GM21423 (cell line): ENCODE results near the gene SCN2B.
A peak's percentile ranks its signal among the peaks of the same experiment; 100 is the strongest.

Experiments used
- ATAC-seq: cut with Tn5 transposase; IDR thresholded peaks from one replicate; pipeline ENCODE4 v1.9.1; 2021; ENCODE audit warnings: mild to moderate bottlenecking, moderate library complexity; ENCODE audit not compliant: unreplicated experiment

Gene SCN2B

DNA sequence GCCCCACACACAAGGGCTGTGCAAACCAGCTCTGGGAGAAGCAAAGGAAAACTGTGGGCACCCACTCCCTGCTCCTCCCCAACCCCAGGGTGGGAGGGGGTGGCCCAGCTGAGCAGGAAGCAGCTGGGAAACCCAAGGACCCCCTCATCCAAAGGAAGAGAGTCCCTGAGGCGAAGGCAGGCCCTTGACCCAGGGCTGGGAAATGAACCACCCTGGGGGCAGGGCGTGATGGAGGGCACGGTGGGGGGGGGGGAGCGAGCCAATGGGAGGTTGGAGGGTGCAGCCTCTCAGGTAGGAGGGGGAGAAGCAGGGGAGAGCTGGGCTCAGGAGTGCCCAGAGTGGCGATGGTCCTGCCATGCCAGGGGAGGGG lies 40.7 kb downstream of the SCN2B start:
- ATAC-seq = no peak

DNA sequence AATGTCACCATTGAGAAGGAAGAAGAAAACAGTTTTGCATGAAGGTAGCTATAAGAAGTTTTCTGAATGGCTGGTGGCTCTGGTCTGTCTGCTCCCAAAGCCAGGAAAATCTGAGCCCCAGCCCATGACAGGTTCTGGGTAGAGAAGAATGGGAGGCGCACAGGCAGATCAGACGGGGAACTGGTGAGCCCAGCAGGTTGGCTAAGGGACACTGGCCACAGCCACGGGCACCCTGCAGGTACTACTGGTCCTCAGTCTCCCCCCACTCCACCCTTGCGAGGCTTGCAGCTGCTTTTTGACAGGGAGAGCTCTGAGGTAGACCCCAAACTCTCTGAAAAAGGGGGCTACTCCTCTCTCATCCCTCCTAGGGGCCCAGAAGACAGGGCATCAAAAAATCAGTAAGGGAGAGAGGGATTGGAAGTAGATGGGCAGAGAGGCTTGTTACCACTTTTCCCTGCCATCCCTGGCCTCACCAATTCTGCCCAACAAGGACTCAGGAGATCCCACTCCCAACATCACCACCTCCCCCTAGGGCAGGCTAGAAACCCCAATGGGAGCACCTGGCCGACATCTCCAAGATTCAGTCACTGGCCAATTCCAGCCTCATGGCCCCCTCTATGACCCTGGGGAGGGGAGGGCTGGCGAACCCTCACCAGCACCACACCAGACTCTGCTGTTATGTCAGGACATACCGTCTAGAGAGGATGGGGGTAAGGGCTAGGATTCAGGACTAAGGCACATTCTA lies 41.2 kb downstream of the SCN2B start:
- ATAC-seq = no peak

DNA sequence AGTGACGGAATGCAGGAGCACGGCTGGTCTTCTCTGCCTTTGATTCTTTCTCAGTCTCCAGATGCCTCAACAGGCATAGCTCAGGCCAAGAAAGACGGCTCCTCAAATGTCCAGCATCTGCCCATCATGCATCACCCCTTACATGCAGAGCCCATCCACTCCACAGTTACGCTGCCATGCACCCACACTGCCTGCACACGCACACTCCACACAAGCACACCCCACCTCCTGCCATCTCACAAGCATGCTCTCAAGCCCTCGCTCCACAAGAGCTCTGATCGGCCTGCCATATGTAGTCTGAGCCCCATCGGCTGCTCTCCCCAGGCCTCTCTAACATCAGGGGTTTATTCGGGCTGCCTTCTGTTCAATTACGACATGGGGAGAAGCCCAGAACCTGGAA lies 42.6 kb downstream of the SCN2B start:
- ATAC-seq = no peak

DNA sequence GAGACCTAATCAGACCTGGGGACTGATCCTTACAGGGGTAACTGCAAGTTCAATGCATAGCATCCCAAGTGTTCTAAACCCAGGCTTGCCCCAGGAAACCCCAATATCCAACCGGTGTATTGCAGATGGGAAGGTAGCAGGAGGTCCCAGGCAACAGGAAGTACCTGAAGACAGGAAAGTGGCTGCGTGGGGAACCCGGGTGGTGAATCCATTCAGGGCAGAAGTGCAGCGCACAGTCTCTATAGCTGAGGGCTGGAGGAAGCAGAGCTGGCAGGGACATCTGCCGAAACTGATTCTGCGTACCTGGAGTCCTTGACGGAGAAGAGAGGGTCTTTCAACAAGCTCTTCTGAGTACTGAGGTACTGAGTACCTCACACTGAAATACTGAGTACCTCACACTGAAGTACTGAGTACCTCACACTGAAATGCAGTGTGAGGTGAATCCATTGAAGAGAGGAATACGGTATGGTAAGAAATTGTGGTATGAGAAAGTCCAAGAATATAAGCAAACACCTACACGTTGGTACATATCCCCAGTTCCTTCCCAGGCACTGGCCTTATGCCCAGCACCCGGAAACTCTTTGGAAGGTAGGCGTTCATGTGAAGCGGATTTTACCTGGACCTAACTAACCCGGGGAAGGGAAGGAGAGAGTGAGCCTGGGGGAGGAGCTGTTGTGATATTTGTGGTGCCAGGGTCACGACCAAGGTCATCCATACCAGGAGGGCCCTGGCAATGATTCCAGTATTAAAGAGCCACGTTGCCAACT lies 43.9 kb downstream of the SCN2B start:
- no peak for ATAC-seq

DNA sequence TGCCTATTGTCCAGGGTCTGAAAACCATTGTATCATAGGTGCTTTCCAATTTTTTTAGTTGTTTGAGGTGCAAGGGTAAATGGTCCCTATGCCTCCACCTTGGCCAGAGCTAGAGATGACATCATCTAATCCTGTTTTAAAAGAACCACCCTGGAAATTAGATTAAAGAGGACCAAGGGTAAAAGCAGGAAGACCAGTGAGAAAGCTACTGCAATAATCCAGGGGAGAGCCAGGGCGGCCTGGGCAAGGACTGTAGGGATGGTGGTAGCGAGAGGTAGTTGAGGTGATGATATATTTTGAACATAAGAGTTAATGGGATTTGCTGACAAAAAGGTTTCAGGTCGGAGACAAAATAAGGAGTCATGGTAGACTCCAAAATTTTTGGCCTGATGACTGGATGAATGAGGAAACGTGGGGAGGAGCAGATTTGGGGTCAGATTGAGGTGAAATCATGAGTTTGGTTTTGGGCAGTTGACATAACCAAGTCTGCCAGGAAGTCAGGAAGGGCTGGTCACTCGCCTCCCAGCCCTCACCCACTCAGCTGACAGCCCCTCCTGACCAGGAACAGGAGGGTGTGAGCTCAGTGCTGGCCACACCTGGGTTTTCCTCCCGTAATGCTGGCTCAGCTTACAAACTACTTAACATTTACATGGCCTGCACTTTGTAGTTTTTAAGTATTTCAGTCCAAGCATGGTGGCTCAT lies 46.8 kb downstream of the SCN2B start:
- no peak for ATAC-seq

DNA sequence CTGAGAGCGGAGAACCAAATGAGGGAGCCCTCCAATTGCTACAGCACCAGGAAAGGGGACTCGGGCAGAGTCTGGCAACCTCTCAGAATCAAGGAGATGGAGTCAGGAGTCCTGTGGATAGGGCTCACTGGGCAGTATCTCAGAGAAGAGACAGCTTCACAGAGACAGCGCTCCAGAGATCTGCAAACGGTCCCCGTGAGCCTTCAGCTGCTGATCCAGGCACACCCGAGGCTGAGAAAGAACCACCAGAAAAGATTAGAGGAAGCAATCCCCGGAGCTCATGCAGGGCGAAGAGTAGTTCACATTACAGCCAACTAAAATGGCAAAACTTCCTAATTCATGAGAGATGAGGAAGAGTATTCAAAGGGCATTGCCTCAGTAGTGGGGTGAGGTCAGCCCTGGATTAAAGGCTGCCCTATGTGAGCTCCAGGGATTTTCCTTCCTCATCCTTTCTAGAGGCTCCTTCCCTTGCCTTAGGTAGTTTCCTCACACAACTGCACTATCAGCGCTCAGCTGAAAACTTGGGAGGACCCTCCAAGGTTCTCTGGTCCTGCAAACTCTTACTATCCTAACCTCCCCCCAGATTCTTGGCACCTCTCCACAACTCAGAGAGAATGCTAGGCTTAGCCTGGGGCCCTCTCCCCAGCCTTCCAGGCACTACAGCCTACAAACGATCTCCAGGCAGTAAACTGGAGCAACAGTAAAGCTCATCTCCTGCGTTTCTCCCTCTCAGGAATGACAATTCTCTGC lies 47.5 kb downstream of the SCN2B start:
- ATAC-seq = no peak

DNA sequence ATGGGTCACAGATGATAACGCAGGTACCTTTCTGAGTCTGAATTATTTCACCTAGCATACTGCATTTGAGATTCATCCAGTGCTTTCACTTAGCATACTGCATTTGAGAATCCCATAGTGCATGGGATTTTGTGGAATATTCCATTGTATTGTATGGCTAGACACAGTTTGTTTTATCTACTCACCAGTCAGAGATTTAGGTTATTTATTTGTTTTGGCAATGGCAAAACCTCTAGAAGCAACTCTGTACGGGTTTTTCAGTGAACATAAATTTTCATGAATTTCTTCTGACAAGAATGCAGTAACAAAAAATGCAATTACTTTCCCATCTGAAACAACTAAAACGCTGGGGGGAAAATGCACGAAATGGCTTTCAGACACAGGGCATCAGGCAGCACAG lies 48.1 kb downstream of the SCN2B start:
- ATAC-seq = no peak

DNA sequence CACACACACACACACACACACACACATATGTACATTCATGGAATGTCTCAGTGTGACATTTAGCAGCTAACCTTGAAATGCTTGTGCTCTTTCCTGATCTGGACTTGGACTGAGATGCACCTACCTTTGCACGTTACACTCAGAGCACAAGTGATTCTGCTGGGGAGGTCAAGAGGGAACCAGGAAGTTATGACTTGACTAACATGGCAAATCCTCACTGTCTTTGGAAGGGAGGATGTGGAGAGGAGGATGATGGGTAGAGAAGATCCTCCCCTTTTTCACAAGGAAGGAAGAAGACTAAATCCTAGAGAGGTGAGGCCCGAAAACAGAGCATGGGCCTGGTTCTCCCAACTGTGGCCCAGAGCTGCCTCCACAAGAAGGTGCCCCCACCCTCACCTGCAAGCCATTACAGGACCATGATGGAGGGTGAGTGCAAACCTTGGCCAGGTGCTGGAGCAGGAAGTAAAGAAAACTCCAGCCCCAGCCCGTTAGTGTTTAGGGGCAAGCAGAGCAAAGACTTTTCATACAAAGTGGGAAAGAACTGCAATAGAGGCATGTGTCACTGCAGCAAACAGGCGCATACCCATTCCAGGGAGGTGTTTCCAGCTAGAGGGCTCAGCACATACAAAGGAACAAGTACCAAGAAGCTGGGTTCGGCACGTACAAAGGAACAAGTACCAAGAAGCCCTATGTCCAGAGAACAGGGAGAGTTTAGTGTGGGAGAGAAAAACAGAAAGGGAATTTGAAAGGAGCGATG lies 50.2 kb downstream of the SCN2B start:
- ATAC-seq = no peak

DNA sequence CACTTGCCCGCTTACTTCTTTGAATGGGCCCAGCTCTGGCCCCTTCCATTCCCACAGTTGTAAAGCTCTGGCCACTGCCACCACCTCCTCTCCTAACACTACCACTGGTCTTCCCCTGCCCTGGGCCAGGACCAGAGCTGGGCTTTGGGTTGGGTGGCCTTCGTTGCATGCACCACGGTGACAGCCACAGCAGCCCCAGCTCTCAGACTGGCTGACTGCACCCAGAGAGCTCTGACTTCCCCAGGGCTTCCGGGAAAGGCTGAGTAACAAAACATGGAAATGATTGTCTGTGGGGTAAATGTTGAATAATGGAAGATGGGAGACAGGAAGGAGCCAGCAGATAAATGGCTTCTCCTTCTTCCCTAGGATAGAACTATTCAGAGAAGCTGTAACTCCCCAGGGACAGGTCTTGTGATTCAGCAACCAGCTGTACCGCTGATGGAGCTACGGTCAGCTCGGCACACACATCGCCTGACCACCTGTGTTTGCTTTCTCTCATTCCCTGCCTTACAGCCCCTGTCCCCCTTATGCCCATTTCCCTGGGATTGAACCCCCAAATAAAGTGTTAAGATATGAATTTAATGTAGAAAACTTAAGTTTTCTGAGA lies 51.4 kb downstream of the SCN2B start:
- no peak for ATAC-seq

DNA sequence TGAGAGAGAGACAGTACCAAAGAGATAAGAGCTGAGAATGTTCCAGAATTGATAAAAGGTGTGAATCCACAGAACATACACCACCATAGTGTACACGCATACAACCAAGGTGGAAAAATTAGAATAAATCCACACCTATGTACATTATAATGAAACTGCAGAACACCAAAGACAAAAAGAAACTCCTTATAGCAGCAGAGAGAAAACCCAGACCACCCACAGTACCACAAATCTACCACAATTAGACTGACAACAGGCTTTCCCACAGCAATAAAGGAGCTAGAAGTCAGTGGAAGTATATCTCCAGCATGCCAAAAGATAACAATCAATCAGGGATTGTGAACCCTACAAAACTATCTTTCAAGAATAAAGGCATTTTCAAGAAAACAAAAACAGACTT lies 55.6 kb downstream of the SCN2B start:
- no peak for ATAC-seq

DNA sequence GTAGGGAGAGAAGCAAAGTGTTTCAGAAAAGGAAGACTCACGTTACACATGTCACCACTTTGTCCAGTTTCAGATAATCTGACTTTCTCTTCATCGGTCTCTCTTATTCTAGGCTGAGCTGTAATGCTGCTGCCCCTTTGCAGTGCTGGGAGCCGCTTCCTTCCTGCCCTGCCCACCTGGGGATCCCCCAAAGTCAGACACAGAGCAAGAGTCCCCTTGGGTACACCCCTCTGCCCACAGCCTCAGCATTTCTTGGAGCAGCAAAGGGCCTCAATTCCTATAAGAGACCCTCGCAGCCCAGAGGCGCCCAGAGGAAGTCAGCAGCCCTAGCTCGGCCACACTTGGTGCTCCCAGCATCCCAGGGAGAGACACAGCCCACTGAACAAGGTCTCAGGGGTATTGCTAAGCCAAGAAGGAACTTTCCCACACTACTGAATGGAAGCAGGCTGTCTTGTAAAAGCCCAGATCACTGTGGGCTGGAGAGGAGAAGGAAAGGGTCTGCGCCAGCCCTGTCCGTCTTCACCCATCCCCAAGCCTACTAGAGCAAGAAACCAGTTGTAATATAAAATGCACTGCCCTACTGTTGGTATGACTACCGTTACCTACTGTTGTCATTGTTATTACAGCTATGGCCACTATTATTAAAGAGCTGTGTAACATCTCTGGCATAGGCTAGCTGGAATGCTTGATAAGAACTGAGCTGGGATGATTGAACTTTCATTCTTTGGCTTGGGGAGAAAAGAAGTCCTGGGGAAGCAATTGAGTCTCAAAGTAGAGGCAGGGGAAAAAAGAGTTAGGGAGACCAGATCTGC lies 58.4 kb downstream of the SCN2B start:
- peak; percentile 66 for ATAC-seq

DNA sequence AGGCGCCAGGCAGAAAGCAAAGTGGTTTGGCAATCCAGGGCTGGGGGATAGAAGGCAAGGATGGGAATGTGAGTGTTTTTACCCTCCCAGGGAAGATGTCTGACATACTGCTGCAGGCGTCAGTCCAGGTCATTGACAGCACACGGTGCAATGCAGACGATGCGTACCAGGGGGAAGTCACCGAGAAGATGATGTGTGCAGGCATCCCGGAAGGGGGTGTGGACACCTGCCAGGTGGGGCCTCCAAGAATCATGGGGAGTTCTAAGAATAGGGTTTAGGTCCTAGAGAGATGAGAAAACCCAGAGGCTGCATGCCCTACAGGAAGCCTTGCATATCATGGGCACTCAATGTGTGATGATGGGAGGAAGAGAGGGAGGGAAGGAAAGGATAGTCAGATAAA lies 61.4 kb downstream of the SCN2B start:
- no peak for ATAC-seq

DNA sequence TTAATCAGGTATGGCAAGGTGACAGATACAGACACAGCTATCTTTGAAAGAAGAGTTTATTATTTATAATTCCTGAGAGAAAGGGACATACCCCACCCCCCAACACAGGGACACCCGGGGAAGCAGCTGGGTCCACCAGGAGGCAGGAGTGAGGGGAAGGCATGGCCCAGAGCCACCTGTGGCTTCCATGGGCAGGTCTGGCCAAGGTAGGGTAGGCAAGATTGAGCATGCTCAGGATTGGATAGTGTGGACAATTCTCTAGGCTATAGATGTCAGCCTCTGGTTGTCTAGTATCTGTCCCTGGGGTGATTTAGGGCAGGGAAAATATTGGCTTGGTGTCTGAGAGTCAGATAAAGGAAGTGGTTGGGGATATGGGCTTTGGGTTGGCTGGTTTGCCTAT lies 62.2 kb downstream of the SCN2B start:
- ATAC-seq = no peak

DNA sequence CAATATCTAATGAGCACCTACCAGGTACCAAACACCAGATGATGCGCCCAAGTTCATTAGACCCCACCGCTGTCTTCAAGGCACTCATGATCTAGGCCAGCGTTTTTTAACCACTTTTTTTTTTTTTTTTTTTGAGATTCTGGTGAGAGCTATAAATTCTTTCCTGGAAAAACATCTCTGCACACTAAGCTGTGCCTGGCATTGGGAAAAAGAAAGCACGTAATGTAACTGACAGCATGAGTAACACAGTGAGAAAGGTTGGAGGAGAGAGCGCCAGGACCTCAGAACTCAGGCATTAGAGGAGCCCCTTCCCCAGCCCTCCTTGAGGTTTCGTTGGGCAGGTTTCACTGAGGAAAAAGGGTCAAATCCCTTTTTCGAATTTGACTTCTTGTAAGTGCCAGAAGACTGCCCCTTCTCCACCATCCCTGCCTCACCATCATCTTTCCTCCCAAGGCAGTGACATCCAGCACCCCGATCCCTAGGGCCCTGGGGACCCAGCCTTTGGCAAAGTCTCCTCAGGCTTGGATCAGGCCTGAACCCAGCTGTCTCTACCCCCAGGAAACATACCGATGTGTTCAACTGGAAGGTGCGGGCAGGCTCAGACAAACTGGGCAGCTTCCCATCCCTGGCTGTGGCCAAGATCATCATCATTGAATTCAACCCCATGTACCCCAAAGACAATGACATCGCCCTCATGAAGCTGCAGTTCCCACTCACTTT lies 63.6 kb downstream of the SCN2B start:
- no peak for ATAC-seq
